GM19468 (cell line): ENCODE measurements around the gene LRRTM1.

Experiments
- ATAC-seq: cut with Tn5 transposase; IDR thresholded peaks from one replicate; pipeline ENCODE4 v1.9.1; 2021; ENCODE audit warnings: mild to moderate bottlenecking, moderate library complexity, moderate number of reproducible peaks; ENCODE audit not compliant: unreplicated experiment; ENCODE audit errors: extremely low read depth

LRRTM1 gene

GRCh38 chr2:80303909-80304837 lies at the start of gene LRRTM1:
LRRTM1 (minus strand) TSS chr2:80304752; CDS start chr2:80303819, 933 bp downstream.
- ATAC-seq: no peak

GRCh38 chr2:80351231-80351630 lies 46.7 kb upstream of the LRRTM1 start:
- no peak for ATAC-seq

GRCh38 chr2:80348953-80349352 lies 44.4 kb upstream of the LRRTM1 start:
- ATAC-seq: no peak

GRCh38 chr2:80348078-80348477 lies 43.5 kb upstream of the LRRTM1 start:
- no peak for ATAC-seq

GRCh38 chr2:80340022-80340421 lies 35.5 kb upstream of the LRRTM1 start:
- no peak for ATAC-seq

- no peak for ATAC-seq
Observed at GRCh38 chr2:80338794-80339193, 34.2 kb upstream of the LRRTM1 start.

- ATAC-seq: no peak
Observed at GRCh38 chr2:80335411-80335810, 30.9 kb upstream of the LRRTM1 start.

- no peak for ATAC-seq
Observed at GRCh38 chr2:80333886-80334285, 29.3 kb upstream of the LRRTM1 start.

- no peak for ATAC-seq
Observed at GRCh38 chr2:80330527-80331450, 26.2 kb upstream of the LRRTM1 start.

- ATAC-seq: no peak
Observed at GRCh38 chr2:80329491-80329890, 24.9 kb upstream of the LRRTM1 start.

- no peak for ATAC-seq
Observed at GRCh38 chr2:80328159-80328571, 23.6 kb upstream of the LRRTM1 start.

GRCh38 chr2:80326861-80327260 lies 22.3 kb upstream of the LRRTM1 start:
- ATAC-seq: no peak

- ATAC-seq: no peak
Observed at GRCh38 chr2:80326214-80326613, 21.7 kb upstream of the LRRTM1 start.

- no peak for ATAC-seq
Observed at GRCh38 chr2:80324525-80324924, 20.0 kb upstream of the LRRTM1 start.

GRCh38 chr2:80323610-80324009 lies 19.1 kb upstream of the LRRTM1 start:
- ATAC-seq: no peak

- ATAC-seq: no peak
Observed at GRCh38 chr2:80322958-80323357, 18.4 kb upstream of the LRRTM1 start.

- ATAC-seq: no peak
Observed at GRCh38 chr2:80322311-80322920, 17.9 kb upstream of the LRRTM1 start.

GRCh38 chr2:80312282-80312839 lies 7.8 kb upstream of the LRRTM1 start:
- ATAC-seq: no peak

- no peak for ATAC-seq
Observed at GRCh38 chr2:80311304-80311703, 6.8 kb upstream of the LRRTM1 start.
